NCI-H2227 treated with DMSO at 0.1 percent for 48 hours (cell line): ENCODE results near the gene SNW1.
A peak's percentile ranks its signal among the peaks of the same experiment; 100 is the strongest.
"Not testable (repeated sequence)": the region's sequence is repeated elsewhere in the genome, so short reads cannot be mapped to it uniquely, and the experiment has no call there.

ENCODE experiments used
- DNase-seq: peaks from one replicate; lab custom pipeline; 2025; lab: John Stamatoyannopoulos, UW

The SNW1 gene

DNA sequence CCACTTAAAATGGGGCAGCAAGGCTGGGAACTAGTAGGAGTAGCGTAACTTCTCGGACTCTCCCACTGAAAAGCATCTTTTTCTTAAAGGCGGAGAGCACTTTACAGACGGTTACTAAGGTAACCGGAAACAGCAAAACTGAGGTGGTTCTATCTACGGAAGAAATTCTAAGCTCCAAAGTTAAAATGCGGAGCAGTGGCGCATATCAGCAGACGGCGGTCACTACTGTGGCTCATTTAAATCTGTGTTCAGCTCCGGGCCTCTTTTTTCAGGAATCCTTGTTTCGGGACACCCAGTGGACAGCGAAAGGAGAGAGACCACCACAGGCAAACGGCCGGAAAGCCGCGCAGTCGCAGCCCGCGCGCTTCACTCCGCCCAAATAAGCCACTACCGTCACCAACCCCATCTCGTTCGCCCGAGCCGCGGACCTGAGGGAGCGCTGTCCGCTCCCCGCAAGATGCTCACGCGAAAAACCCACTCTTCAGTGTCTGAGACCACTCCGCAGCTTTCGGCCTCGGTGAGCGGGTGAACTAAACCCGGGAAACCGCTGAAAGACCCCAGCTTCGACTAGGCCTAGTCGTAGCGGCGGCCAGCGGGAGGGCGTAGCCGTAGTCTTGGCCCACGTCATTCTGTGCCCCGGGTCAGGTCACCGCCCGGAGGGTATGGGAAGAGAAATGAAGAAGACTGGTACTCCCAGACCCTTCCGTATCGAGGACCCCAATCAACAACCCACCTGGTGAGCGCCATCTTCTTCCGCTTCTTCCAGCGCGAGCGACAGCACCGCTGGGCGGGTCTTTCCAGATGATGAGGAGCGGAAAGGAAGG lies at the start of gene SNW1:
Gene SNW1 (minus strand): TSS at position 776 of the 824 bp plus-strand sequence. CDS start 29 bp downstream, at position 747.
- peak; percentile 95 for DNase-seq

DNA sequence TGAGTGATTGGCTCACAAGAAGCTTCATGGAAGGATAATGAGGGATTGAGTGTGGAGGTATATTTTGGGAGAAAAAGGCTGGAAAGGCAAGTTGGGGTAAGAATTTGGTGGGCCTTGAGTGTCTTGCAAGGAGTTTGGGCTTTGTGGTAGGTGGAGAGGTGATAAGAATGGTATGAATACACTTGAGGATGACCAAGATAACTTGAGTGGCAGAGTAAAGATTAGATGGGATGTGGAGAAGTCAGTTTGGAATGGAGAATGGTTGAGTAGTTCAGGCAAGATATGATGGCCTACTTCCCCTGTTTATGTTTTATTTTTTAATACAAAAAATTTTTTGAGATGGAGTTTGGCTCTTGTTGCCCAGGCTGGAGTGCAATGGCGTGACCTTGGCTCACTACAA lies 48.1 kb upstream of the SNW1 start:
- DNase-seq = no peak

DNA sequence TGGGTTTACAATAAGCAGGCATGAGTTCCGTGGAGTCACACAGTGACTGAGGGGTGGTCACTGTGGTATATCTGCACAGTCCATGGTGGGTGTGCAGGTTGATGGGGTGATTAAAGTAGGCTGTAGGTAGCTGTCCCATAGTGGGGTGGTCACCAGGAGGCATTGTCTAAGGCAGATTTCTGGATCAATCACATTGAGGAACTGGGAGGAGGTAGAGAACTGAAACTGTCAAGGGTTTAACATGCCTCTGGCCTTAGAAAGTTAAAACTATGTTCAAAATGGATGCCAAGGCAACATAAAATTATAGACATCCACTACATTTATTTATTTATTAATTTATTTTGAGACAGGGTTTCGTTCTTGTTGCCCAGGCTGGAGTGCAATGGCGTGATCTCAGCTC lies 47.3 kb upstream of the SNW1 start:
- DNase-seq = no peak

DNA sequence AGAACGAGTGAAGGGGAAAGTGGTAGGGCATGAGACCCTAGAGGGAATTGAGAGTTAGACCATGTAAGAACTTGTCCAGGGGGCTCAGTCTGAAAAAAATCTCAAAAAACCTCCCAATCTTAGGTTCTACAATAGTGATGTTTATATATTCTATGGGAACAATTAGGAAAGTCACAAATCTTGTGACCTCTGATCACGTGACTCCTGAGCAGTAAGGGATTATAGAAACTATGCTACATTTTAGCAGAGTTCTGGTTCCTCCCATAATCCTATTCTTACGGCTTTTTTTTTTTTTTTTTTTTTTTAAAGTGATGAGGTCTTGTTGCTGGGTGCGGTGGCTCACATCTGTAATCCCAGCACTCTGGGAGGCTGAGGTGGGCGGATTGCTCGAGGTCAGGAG lies 44.8 kb upstream of the SNW1 start:
- no peak for DNase-seq

DNA sequence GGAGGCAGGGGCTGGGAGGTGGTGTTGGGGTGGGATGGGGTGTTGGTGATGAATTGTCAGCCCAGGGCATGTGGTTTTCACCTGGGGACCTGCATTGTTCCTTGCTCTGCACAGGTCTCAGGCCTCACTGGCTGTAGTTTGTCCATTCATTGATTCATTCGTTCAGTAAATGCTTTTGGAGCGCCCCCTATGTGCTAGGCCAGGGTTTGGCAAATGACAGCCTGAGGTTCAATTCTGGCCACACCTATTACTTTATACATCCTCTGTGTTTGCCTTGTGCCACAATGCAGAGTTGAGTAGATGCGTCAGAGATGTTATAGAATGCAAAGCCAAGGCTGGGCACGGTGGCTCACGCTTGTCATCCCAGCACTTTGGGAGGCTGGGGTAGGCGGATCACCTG lies 43.6 kb upstream of the SNW1 start:
- no peak for DNase-seq

DNA sequence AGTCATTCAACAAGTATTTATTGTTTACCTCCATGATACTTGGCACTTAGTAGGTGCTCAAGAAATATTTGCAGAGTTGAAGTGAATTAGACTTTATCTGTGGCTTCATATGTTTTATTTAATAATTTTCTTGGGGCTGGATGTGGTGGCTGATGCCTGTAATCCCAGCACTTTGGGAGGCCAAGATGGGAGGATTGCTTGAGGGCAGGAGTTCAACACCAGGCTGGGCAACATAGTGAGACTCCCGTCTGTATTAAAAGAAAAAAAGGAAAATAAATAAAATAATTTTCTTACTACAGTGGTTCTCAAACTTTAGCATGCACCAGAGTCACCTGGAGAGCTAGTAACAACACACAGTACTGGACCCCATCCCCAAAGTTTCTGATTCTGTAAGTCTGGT lies 39.9 kb upstream of the SNW1 start:
- DNase-seq = no peak

DNA sequence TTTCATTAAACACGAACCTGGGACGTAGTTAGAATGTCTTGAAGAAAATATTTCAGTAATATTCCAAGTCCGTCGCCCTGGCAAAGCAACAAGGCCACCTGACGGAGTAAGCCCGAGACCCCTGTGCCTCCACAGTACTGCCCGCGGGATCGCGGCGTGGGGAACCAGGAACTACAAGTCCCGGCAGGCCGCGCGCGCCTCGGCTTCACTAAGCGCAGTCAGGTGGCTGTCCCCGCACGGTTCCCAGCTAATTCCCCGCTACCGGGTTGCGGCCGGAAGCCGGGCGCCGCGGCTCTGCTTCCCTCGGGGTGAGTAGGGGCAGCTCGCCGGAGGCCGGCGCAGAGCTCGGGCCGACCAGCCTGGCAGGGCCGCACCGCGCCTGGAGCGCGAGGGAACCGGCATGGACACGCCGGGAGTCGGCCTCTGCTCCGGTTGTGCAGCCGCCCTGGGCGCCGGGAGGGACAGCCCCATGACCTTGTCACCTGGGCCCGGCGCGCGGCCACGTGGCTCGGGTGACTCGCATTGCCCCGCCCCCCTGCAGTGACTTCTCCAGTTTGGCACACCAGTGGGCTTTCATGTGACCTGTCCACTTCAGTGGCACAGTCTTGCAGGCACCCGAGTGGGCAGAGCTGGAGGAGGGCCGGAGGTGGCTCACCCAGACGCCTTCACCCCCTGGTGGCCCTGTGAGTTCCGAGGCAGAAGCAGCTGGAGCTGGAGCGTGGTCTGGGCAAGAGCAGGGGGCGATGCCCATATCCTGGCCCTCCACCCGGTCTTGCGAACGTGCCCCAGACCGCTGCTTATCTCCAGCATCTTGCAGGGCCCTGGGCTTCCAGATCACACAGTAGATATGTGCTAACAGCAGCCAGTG lies 39.1 kb upstream of the SNW1 start, which contains the start of gene ADCK1:
Gene ADCK1 (plus strand): TSS at position 247 of the 868 bp plus-strand sequence. CDS start 18,870 bp downstream, outside the sequence.
- peak; percentile 79 for DNase-seq

DNA sequence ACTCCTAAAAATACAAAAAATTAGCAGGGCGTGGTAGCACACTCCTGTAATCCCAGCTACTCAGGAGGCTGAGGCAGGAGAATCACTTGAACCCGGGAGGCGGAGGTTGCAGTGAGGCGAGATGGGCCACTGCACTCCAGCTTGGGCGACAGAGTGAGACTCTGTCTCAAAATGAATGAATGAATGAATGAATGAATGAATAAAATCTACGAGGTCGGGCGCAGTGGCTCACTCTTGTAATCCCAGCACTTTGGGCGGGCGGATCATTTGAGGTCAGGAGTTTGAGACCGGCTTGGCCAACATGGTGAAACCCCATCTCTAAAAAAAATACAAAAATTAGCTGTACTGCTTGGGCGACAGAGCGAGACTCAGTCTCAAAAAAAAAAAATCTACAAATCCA lies 38.5 kb upstream of the SNW1 start:
- not testable (repeated sequence) for DNase-seq

DNA sequence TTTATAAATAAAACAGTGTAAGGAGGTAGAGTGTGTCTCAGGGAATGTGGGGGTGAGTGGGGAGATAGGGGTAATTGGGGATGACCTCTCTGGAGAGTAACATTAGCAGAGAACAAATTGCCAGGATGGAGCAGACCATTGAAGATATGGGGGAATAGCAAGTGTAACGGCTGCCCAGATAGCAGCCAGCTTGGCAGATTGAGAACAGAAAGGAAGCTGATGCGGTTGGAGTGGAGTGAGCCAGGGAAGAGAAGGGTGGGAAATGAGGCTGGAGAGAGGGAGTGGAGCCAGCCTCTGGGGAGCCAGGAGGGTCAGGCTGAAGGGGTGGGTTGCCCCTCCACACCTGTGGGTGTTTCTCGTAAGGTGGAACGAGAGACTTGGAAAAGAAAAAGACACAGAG lies 33.4 kb upstream of the SNW1 start:
- DNase-seq = no peak

DNA sequence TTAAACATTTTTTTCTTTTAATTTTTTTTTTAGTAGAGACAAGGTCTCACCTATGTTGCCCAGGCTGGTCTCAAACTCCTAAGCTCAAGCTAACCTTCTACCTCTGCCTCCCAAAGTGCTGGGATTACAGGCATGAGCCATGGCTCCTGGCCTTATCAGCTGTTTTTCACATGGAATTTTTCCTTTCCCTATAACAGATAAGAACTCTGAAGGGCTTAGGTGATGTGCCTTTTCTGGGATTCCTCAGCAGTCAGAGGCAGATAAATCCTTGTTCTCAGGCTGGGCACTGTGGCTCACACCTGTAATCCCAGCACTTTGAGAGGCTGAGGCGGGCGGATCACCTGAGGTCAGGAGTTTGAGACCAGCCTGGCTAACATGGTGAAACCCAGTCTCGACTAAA lies 32.3 kb upstream of the SNW1 start:
- not testable (repeated sequence) for DNase-seq

DNA sequence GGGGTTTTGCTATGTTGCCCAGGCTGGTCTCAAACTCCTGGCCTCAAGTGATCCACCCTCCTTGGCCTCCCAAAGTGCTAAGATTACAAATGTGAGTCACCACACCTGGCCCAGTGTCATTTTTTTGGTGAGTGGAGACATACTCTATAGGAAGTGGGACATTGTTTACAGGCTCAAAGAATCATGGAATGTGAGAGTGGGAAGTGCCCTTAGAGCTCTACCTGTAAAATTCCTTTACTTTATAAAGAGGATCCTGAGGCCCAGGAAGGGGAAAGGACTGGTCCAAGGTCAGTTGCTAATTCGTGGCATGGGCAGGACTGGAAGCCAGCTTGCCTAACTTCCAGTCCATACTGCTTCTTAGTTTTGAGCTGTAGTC lies 30.3 kb upstream of the SNW1 start:
- DNase-seq = no peak

DNA sequence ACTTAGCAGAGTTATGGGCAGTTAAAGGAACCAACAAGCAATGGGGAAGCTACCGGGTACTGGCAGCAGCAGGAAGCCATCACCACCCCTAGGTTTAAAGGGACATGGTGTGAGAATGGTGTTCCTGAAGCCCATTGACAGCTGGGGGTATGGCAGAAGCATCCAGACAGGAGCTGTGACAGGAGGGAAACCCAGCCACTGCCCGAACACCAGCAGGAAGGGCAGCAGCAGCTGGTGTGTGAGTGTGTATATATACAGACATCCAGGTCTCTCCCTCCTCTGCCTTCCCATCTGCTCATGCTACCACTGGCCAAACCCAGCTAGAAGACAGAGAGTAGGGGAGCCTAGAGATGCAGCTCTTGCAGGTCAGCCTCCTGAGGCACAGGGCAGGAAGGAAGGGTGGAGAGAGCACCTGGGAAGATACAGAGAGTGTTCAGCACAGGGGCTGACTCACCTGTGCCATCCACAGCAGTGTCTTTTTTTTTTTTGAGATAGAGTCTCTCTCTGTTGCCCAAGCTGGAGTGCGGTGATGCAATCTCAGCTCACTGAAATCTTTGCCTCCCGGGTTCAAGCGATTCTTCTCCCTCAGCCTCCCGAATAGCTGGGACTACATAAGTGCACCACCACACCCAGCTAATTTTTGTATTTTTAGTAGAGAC lies 29.7 kb upstream of the SNW1 start:
- DNase-seq = no peak

DNA sequence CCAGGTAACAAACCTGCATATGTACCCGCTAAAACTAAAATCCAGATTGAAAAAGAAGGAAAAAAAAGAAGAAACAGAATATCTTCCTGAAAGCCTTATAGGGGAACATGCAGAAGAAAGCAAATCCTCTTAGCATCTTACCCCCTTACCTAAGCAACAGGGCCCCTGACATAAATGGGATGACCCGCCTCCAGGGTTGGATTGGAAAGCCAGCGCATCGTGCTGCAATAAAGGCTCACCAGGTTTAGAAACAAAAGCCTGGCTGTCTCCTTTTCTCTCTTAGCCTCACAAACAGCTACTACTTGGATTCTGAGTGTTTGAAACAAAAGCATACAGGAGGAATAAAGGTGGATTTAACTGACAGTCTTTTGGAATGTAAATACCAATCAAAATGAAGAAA lies 25.2 kb upstream of the SNW1 start:
- DNase-seq = peak; percentile 44

DNA sequence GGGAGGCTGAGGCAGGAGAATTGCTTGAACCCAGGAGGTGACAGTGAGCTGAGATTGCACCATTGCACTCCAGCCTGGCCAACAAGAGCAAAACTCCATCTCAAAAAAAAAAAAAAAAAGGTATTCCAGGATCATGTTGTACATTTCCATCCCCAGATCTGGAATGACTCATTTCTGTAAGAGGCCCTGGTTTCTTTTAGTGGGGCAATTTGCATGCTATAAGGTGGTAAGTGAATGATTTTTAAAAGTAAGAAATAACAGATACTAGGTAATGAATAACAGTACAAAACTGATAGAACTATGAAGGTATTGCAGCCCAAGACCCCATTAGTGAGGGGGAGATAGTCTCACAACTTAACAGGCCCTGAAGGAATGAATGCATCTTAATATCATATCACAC lies 21.2 kb upstream of the SNW1 start:
- no peak for DNase-seq

DNA sequence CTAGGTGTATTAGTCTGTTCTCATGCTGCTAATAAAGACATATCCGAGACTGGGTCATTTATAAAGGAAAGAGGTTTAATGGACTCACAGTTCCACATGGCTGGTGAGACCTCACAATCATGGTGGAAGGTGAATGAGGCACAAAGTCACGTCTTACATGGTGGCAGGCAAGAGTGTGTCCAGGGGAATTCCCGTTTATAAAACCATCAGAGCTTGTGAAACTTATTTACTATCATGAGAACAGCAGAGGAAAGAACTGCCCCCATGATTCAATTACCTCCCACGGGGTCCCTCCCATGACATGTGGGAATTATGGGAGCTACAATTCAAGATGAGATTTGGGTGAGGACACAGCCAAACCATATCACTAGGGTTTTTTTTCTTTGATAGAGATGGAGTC lies 13.0 kb upstream of the SNW1 start:
- not testable (repeated sequence) for DNase-seq

DNA sequence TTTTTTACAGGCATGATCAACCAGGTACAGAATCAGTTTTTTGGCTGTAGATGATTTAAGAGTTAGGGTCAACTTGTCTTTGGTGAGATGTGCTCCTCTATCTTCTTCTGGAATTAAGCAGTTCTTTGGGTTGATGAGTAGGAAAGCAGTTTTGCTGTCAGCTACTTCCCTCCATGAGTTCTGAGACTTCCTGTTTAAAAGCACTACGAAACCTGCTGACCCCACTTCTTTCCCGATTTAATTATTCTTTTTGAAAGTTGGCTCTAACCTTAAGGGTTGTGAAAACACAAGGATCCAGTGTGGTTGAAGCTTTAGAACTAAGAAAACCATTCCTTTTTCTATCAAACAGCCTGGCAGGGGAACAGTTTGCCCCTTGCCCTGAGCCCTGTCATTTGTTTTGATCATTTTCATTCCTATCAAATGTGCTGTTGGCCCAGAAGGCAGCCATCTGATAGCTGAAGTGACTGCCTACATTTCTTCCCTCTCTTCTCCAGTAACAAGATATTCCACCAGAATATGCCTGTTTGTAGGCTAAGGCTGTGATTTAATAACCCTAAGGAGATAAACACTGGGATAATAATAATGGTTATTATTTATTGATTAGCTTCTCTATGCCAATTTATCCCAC lies 7.6 kb upstream of the SNW1 start:
- not testable (repeated sequence) for DNase-seq

DNA sequence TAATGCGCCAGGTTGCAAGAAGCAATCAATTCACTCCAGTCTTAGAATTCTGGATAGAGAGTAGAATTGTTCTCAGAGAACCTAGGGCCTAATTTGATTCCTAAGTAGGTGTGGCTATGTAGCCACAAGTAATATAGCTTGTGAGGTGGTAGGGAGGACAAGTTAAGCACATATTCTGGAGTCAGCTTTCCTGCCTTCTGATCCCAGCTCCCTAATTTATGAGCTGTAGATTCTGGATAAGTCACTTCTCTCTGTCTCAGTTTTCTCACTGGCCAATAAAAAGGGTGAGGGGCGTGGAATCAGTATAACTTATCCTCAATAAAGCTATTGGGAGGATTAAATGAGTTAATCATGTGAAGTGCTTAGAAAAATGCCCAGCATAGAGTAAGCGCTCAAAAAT lies 3.0 kb upstream of the SNW1 start:
- DNase-seq = no peak

DNA sequence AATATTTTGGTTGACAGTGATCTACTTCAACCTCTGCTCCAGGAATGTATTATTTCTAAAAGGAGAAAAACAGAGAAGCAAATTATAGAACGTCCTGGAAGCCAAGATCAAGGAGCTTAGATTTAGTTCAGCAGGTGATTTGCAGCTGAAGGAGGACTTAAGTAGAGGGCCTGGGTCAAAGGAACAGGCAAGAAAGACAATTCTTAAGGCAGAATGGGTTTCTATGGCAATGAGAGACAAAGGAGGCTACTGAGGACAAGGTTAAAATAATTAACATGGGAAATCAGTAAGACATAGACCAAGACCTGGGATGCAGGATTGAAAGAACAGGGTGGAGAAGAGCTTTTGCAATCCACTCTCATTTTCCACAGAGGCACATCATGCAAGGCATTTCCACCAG lies 2.4 kb upstream of the SNW1 start:
- DNase-seq = no peak

DNA sequence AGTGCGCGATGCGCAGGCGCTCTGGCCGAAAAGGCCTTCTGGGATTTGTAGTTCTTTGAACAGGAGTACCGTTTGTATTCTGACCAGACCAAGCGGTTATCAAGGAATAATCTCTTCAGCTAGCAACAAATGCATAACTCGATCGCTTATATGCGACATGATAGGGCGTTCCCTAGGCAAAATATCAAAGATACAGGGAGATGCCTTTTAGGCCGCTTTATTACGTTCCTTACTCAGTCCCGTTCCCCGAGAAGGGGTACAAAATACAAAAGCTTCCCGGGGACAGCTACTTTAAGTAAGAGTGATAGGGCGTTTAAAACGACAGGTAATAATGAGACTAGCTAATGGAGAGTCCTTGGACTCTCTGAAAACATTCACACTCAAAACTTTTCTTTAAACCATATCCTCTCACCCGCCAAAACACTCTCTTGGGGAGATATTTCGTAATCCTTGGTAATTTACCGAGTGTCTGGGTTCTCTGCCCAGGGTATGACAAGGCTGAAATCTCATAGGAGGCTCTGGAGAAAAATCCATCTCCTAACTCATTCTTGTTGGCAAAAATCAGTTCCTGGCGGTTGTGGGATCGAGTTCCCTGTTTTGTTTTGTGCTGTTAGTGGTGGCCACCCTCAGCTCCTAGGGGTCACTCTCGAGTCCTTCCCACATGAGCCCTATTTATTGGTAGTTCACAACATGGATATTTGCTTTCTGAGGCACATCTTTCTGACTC lies 412 bp upstream of the SNW1 start:
- DNase-seq = no peak

DNA sequence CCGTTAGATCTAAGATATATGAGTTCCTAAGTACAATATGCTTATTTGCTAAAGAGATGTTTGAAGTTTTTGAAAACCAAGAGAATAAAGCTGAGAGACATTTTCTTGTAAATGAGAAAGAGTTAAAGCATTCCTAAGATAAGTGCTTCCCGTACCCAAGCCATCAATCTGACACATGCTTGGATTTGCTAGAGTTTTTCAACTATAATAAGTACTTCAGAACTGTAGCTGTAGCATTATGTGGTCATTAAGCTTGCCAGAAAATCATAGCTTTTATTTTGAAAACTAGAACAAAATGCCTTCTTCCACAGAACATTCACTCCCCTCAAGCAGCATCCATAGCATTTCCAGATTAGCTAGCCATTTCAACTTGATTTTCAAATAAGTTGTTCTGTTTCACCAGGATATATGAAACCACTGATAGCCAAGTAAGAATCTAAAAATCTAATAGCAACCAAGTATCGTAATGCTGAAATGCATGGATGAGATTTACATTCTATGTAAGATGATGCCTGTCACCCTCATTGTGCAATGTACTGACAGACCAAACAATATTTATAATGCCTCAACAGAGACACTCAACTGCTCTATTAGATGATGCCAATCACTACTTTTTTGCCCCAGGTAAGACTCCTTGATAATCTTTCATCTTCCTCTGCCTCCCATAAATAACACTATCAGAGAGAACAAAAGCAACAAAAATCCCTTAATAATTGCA lies 8.0 kb downstream of the SNW1 start:
- peak; percentile 69 for DNase-seq

DNA sequence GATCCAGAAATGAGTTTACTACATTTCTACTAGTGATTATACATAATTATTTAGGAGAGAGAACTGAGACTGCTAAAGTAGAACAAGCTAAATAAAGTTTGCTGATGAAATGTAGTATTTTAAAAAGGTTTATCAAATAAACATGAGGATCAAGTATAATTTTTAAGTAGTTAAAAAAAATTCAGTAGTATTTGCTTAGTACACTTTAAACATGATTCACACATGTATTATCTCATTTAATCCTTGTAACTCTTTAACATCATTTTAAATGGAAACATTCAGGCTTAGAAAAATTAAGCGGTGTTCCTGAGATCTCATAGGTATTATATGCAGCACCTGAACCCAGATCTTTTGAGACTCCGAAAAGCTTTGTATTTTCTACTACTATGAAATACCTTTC lies 8.7 kb downstream of the SNW1 start:
- no peak for DNase-seq
